ENCODE data around the gene CAND1. TPM values are rescaled to one million over a fixed set of nuclear protein-coding genes. Genes with fewer than 3 reads are reported as not detected.

The CAND1 gene
- 113 and 139 TPM in 2 replicates for total RNA-seq

GRCh38 chr12:67268896-67269632 is at the start of gene CAND1:
TSS of gene CAND1 (plus strand) at chr12:67269358. CDS start at chr12:67269718, 360 bp downstream.

